ENCODE data around the gene BANF2.

- TF ChIP-seq CTCF (IDR thresholded peaks at IDR 0.05; ENCODE audit: low read depth, low read length, poor library complexity, severe bottlenecking) = no peak
- TF ChIP-seq EZH2phosphoT487 (IDR thresholded peaks at IDR 0.05; ENCODE audit: borderline replicate concordance, low read length) = no peak
Observed at GRCh38 chr20:17735959-17736621, 36.3 kb downstream of the BANF2 start.
